SH-SY5Y (cell line): Measurements from ENCODE around the gene ATP2C1.

Experiments used
- GATA2 ChIP-seq: IDR thresholded peaks from 2 replicates; pipeline ENCODE4 v1.6.1; 2011; ENCODE audit warnings: mild to moderate bottlenecking, low read depth, low read length
- GATA3 ChIP-seq: IDR thresholded peaks from 2 replicates; pipeline ENCODE4 v1.6.1; 2011; ENCODE audit warnings: low read depth, mild to moderate bottlenecking, low read length, moderate library complexity

- no peak for TF ChIP-seq GATA2
- TF ChIP-seq GATA3: no peak
Measured at GRCh38 chr3:131025539-131025938, 131.7 kb downstream of the ATP2C1 start.
